ENCODE data around the gene GRIN2A.

DNA sequence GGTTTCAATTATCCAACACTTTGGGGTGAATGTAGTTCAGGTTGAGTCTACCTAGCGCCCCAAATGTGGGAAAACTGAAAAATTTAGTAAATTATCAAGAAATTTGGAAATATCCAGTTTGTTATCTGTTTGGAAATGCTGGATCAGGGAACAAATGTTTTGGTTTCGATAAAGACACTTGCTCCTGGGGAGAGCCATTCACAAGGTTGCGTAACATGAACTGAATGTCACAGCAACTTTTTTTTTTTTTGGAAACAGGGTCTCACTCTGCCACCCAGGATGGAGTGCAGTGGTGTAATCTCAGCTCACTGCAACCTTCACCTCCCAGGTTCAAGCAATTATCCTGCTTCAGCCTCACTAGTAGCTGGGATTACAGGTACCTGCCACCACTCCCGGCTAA is 286.4 kb downstream of the GRIN2A start:
- TF ChIP-seq POLR2A (IDR thresholded peaks at IDR 0.05): no peak
- TF ChIP-seq, protein P1, sequence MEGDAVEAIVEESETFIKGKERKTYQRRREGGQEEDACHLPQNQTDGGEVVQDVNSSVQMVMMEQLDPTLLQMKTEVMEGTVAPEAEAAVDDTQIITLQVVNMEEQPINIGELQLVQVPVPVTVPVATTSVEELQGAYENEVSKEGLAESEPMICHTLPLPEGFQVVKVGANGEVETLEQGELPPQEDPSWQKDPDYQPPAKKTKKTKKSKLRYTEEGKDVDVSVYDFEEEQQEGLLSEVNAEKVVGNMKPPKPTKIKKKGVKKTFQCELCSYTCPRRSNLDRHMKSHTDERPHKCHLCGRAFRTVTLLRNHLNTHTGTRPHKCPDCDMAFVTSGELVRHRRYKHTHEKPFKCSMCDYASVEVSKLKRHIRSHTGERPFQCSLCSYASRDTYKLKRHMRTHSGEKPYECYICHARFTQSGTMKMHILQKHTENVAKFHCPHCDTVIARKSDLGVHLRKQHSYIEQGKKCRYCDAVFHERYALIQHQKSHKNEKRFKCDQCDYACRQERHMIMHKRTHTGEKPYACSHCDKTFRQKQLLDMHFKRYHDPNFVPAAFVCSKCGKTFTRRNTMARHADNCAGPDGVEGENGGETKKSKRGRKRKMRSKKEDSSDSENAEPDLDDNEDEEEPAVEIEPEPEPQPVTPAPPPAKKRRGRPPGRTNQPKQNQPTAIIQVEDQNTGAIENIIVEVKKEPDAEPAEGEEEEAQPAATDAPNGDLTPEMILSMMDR (IDR thresholded peaks at IDR 0.05): no peak
